ENCODE results near the gene ACSS2.

GRCh38 chr20:34971561-34972235 is 95.3 kb downstream of the ACSS2 start:
- no peak for TF ChIP-seq POLR2A (IDR thresholded peaks at IDR 0.05)
- TF ChIP-seq, protein P1, sequence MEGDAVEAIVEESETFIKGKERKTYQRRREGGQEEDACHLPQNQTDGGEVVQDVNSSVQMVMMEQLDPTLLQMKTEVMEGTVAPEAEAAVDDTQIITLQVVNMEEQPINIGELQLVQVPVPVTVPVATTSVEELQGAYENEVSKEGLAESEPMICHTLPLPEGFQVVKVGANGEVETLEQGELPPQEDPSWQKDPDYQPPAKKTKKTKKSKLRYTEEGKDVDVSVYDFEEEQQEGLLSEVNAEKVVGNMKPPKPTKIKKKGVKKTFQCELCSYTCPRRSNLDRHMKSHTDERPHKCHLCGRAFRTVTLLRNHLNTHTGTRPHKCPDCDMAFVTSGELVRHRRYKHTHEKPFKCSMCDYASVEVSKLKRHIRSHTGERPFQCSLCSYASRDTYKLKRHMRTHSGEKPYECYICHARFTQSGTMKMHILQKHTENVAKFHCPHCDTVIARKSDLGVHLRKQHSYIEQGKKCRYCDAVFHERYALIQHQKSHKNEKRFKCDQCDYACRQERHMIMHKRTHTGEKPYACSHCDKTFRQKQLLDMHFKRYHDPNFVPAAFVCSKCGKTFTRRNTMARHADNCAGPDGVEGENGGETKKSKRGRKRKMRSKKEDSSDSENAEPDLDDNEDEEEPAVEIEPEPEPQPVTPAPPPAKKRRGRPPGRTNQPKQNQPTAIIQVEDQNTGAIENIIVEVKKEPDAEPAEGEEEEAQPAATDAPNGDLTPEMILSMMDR (IDR thresholded peaks at IDR 0.05): no peak
